Hepatocyte (in vitro differentiated cells): ENCODE measurements around the gene COMMD4. TPM values are rescaled to one million over a fixed set of nuclear protein-coding genes. Genes with fewer than 3 reads are reported as not detected.

Experiments
- DNase-seq: peaks from one replicate; pipeline ENCODE4 v3.0.0-alpha.2; 2016; ENCODE audit warnings: low spot score
- H2AFZ ChIP-seq: fragments of 200-600 bp; sonication (generic); 2 replicates; pipeline ENCODE4 v1.6.0; 2016; ENCODE audit warnings: antibody characterized with exemption, mild to moderate bottlenecking
- H3K27ac ChIP-seq: fragments of 200-600 bp; sonication (generic); 2 replicates; pipeline ENCODE4 v1.5.1; 2016; ENCODE audit warnings: mild to moderate bottlenecking
- H3K27me3 ChIP-seq: fragments of 200-600 bp; sonication (generic); 2 replicates; pipeline ENCODE4 v1.6.1; 2016
- H3K36me3 ChIP-seq: fragments of 200-600 bp; sonication (generic); replicated peaks from 2 replicates; pipeline ENCODE4 v1.5.1; 2016; ENCODE audit warnings: low read depth; ENCODE audit not compliant: insufficient read depth
- H3K4me1 ChIP-seq: fragments of 200-600 bp; sonication (generic); 2 replicates; pipeline ENCODE4 v1.5.1; 2016; ENCODE audit warnings: mild to moderate bottlenecking, moderate library complexity; ENCODE audit not compliant: insufficient read depth
- H3K4me2 ChIP-seq: fragments of 200-600 bp; sonication (generic); 2 replicates; pipeline ENCODE4 v1.6.0; 2016
- H3K4me3 ChIP-seq: fragments of 200-600 bp; sonication (generic); 2 replicates; pipeline ENCODE4 v1.5.1; 2016; ENCODE audit warnings: mild to moderate bottlenecking
- H3K79me2 ChIP-seq: fragments of 200-600 bp; sonication (generic); 2 replicates; pipeline ENCODE4 v1.6.0; 2017; ENCODE audit warnings: mild to moderate bottlenecking
- H3K9me2 ChIP-seq: fragments of 200-600 bp; sonication (generic); replicated peaks from 2 replicates; pipeline ENCODE4 v1.6.0; 2017; ENCODE audit warnings: mild to moderate bottlenecking; ENCODE audit not compliant: insufficient read depth
- H3K9me3 ChIP-seq: fragments of 200-600 bp; sonication (generic); 2 replicates; pipeline ENCODE4 v1.5.1; 2016; ENCODE audit warnings: low read depth, mild to moderate bottlenecking
- H4K20me1 ChIP-seq: fragments of 200-600 bp; sonication (generic); 2 replicates; pipeline ENCODE4 v1.6.0; 2016; ENCODE audit warnings: mild to moderate bottlenecking; ENCODE audit not compliant: insufficient read depth, poor library complexity, severe bottlenecking
- CTCF ChIP-seq: fragments of 200-600 bp; sonication (generic); IDR thresholded peaks from 2 replicates; pipeline ENCODE4 v1.5.1; 2016; ENCODE audit warnings: antibody characterized with exemption, mild to moderate bottlenecking; ENCODE audit not compliant: poor library complexity
- EZH2 ChIP-seq: fragments of 200-600 bp; sonication (generic); IDR thresholded peaks from 2 replicates; pipeline ENCODE4 v1.6.1; 2016; ENCODE audit warnings: antibody characterized with exemption, mild to moderate bottlenecking, borderline replicate concordance
- EZH2phosphoT487 ChIP-seq: fragments of 200-600 bp; sonication (generic); IDR thresholded peaks from one replicate; pipeline ENCODE4 v1.6.1; 2018; ENCODE audit warnings: antibody characterized with exemption, mild to moderate bottlenecking, low read depth, moderate library complexity; ENCODE audit not compliant: unreplicated experiment, severe bottlenecking
- WGBS: methylation state at CpG from one replicate; pipeline ENCODE4 v1.1.6; 2016; ENCODE audit warnings: low lambda C conversion rate; ENCODE audit errors: missing lambda C conversion rate; 5-methylcytosine and 5-hydroxymethylcytosine counted together
- polyA plus RNA-seq: library from polyadenylated mRNA; unstranded; fragments of >200 nt; fragmentation: Nextera tagmentation; extraction: Ambion mirVana; gene quantifications from 2 replicates; pipeline ENCODE4 v1.2.1, GENCODE V29; 2016
- total RNA-seq: library from RNA; depleted of rRNA; stranded (reverse); fragments of >200 nt; gene quantifications from 2 replicates; pipeline ENCODE4 v1.2.3, GENCODE V29; 2014

COMMD4 gene
- total and polyA plus RNA-seq, 2 experiments from 2014 or later, result 70.3 to 105 TPM

DNA sequence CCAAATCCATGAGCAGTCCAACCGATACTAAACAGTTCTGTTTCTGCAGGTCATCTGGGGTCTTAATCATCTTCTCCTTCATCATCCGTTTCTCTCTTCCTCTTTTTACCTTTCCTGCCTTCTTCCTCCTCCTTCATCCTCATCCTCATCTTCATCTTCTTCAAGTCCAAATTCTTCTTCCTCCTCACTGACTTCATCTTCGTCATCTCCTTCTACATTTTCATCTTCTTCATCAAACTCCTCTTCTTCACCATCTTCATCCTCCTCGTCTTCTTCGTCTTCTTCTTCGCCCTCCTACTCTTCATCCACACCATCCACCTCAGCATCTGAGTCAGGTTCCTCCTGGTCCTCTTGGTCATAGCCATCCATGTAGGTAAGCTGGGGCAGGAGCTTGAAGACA, 14.2 kb upstream of the COMMD4 start:
- no peaks in the 10 kb centered on the region for H4K20me1 ChIP-seq
- H3K27me3 ChIP-seq, result no peaks in the 10 kb centered on the region
- H3K27ac ChIP-seq, result no peak overlapping the region
- no peaks in the 10 kb centered on the region for H3K9me2 ChIP-seq
- H3K4me1 ChIP-seq, result no peaks in the 10 kb centered on the region
- H2AFZ ChIP-seq, result no peak overlapping the region
- H3K36me3 ChIP-seq, result no peaks in the 10 kb centered on the region
- H3K9me3 ChIP-seq, result no peaks in the 10 kb centered on the region
- TF ChIP-seq EZH2phosphoT487, result no peak
- TF ChIP-seq EZH2, result no peak
- no peak for TF ChIP-seq CTCF
- no peaks in the 10 kb centered on the region for H3K79me2 ChIP-seq
- WGBS, result 97% methylated on average over 6 of the region's 6 CpGs
- no peak overlapping the region for H3K4me3 ChIP-seq
- DNase-seq, result no peak
- no peak overlapping the region for H3K4me2 ChIP-seq

GRCh38 chr15:75325922-75326321, 9.9 kb upstream of the COMMD4 start:
- 98% methylated on average over 4 of the region's 4 CpGs for WGBS
- H3K4me3 ChIP-seq, result no peak overlapping the region

DNA sequence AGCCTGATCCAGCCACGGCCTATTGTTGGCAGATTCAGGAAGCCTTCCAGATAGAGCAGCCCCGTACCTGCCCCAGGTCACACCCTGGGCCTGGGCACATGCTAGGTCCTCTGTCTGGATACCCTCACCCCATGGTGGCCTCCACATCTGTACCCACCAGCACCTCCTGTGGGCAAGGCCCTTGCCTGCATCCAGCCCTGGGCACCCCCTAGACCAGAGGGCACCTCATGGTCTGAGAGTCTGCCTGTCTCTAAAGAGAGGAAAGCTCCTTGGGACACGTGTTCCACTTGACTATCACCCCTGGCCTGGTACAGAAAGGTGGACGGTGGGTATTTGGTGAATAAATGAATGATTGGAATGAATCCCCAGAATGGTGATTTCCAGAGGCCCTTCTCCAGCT, 8.9 kb upstream of the COMMD4 start:
- Histone ChIP-seq H3K9me3 (no peaks in the 10 kb centered on the region), H3K9me2 (no peaks in the 10 kb centered on the region), H2AFZ (no peak overlapping the region), H4K20me1 (no peaks in the 10 kb centered on the region), H3K4me2 (no peak overlapping the region), H3K36me3 (no peaks in the 10 kb centered on the region), H3K4me1 (no peaks in the 10 kb centered on the region), H3K27ac (no peak overlapping the region), H3K4me3 (no peak overlapping the region), H3K27me3 (no peaks in the 10 kb centered on the region), H3K79me2 (no peaks in the 10 kb centered on the region)
- no peak for TF ChIP-seq EZH2
- no peak for TF ChIP-seq EZH2phosphoT487
- TF ChIP-seq CTCF, result no peak
- DNase-seq, result no peak
- WGBS, result 81% methylated on average over 4 of the region's 4 CpGs

More at GRCh38 chr15:75325922-75326321, 9.9 kb upstream of the COMMD4 start:
- H4K20me1 ChIP-seq, result no peaks in the 10 kb centered on the region
- DNase-seq, result no peak
- H2AFZ ChIP-seq, result no peak overlapping the region
- H3K4me1 ChIP-seq, result no peaks in the 10 kb centered on the region
- no peaks in the 10 kb centered on the region for H3K36me3 ChIP-seq
- H3K9me3 ChIP-seq, result no peaks in the 10 kb centered on the region
- H3K79me2 ChIP-seq, result no peaks in the 10 kb centered on the region
- H3K27ac ChIP-seq, result no peak overlapping the region
- H3K27me3 ChIP-seq, result no peaks in the 10 kb centered on the region
- H3K9me2 ChIP-seq, result no peaks in the 10 kb centered on the region
- no peak overlapping the region for H3K4me2 ChIP-seq
- no peak for TF ChIP-seq CTCF
- no peak for TF ChIP-seq EZH2phosphoT487
- no peak for TF ChIP-seq EZH2

DNA sequence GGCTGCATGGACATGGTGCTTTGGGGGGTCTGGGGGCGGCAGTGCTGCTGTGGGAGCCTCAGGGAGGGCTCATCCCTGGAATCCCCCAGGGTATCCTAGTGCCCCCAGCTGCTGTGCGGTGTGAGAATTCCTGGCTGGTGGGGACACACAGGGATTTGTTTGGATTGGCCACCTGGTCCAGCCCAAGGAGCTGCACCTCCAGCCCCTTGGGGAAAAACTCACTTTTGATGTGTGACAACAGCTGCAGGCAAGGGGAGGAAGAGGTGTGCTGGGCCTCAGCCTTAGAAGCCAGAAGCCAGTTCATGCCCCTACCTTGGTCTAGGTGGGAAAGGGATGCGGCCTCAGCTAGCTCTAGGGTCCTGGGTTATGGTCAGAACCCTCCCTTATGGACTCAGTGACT, 8.4 kb upstream of the COMMD4 start:
- no peak overlapping the region for H2AFZ ChIP-seq
- H3K36me3 ChIP-seq, result no peaks in the 10 kb centered on the region
- H3K79me2 ChIP-seq, result no peaks in the 10 kb centered on the region
- no peak overlapping the region for H3K27ac ChIP-seq
- H3K4me1 ChIP-seq, result no peaks in the 10 kb centered on the region
- H3K4me2 ChIP-seq, result no peak overlapping the region
- no peak for DNase-seq
- H3K4me3 ChIP-seq, result no peak overlapping the region
- no peaks in the 10 kb centered on the region for H3K9me3 ChIP-seq
- TF ChIP-seq CTCF (no peak), EZH2phosphoT487 (no peak), EZH2 (no peak)
- H3K9me2 ChIP-seq, result no peaks in the 10 kb centered on the region
- no peaks in the 10 kb centered on the region for H4K20me1 ChIP-seq
- 84% methylated on average over 3 of the region's 3 CpGs for WGBS
- H3K27me3 ChIP-seq, result no peaks in the 10 kb centered on the region
